HepG2 (cell line): ENCODE data around the gene SQSTM1. TPM values are rescaled to one million over a fixed set of nuclear protein-coding genes. Genes with fewer than 3 reads are reported as not detected.
A peak's percentile ranks its signal among the peaks of the same experiment; 100 is the strongest.

ENCODE experiments used
- ATF5 ChIP-seq: sonication (generic); formaldehyde crosslinking; IDR thresholded peaks from 2 replicates; pipeline ENCODE4 v1.4.0; 2020; ENCODE audit warnings: mild to moderate bottlenecking, low read depth, missing genetic modification reagents
- MLX ChIP-seq: IDR thresholded peaks from 2 replicates; pipeline ENCODE4 v1.6.1; 2016
- RXRA ChIP-seq: sonication (generic); formaldehyde crosslinking; IDR thresholded peaks from 2 replicates; pipeline ENCODE4 v1.5.1; 2020; ENCODE audit warnings: missing genetic modification reagents
- SALL1 ChIP-seq: sonication (generic); formaldehyde crosslinking; IDR thresholded peaks from 2 replicates; pipeline ENCODE4 v1.8.0; 2022; ENCODE audit warnings: mild to moderate bottlenecking, missing genetic modification reagents
- SSRP1 ChIP-seq: IDR thresholded peaks from 2 replicates; pipeline ENCODE4 v1.6.1; 2016; ENCODE audit warnings: control low read depth
- ZFP91 ChIP-seq: sonication (generic); formaldehyde crosslinking; IDR thresholded peaks from 2 replicates; pipeline ENCODE4 v1.9.0; 2022; ENCODE audit warnings: missing genetic modification reagents, mild to moderate bottlenecking, borderline replicate concordance
- polyA plus RNA-seq, 8 experiments: library from polyadenylated mRNA; depleted of rRNA in 3 of 8; stranded (reverse) in 7 of 8; unstranded in 1 of 8; fragments of >200 nt; fragmentation: Illumina TruSeq in 4 of 8; extraction: Trizol in 4 of 8; gene quantifications; 2 replicates each; pipeline versions ENCODE4 v1.2.1 to v1.2.3, GENCODE V29; 2011 to 2016; ENCODE audit warnings: low read depth in 4 of 8, missing spikeins in 1 of 8, mixed read lengths in 1 of 8; ENCODE audit not compliant: insufficient read depth in 1 of 8
- total RNA-seq, 5 experiments: library from RNA; depleted of rRNA; stranded (reverse); fragments of >200 nt; fragmentation: Illumina TruSeq; extraction: Trizol; gene quantifications; 2 replicates each; pipeline ENCODE4 v1.2.3, GENCODE V29; 2016; ENCODE audit warnings: low read depth in 1 of 5

The SQSTM1 gene
- total and polyA plus RNA-seq, 2 of the 13 experiments (the other 11 are each of a cell fraction or from before 2014, with no cell fraction given): 90.9 to 160 TPM

- TF ChIP-seq SSRP1 (CRISPR knock-in tag) (0 out of 2 replicates have a peak, but pooled peaks have one; percentile 29), ATF5 (CRISPR knock-in tag) (no peak), SALL1 (CRISPR knock-in tag) (peak; percentile 31; the same call in 1 of the 2 replicates), RXRA (CRISPR knock-in tag) (peak; percentile 36; the same call in 1 of the 2 replicates), MLX (CRISPR knock-in tag) (peak; percentile 28; the same call in 1 of the 2 replicates), ZFP91 (CRISPR knock-in tag) (0 out of 2 replicates have a peak, but pooled peaks have one; percentile 4)
- TF ChIP-seq, all 625 proteins: peak for 7
These were observed 17.6 kb upstream of the SQSTM1 start (continued) for GRCh38 chr5:179802950-179803562.
